GM18508 (cell line): ENCODE results near the gene PTPN4.

Experiments used
- ATAC-seq: cut with Tn5 transposase; IDR thresholded peaks from one replicate; pipeline ENCODE4 v1.9.1; 2021; ENCODE audit warnings: moderate number of reproducible peaks; ENCODE audit not compliant: insufficient read depth, unreplicated experiment

The PTPN4 gene

GRCh38 chr2:119760956-119761275, 1.2 kb downstream of the PTPN4 start:
- ATAC-seq, result no peak

GRCh38 chr2:119764832-119765231, 5.1 kb downstream of the PTPN4 start:
- ATAC-seq, result no peak

- no peak for ATAC-seq
Observed at GRCh38 chr2:119765433-119766002, 5.8 kb downstream of the PTPN4 start.

GRCh38 chr2:119766944-119767343, 7.2 kb downstream of the PTPN4 start:
- no peak for ATAC-seq

GRCh38 chr2:119768742-119769141, 9.0 kb downstream of the PTPN4 start:
- no peak for ATAC-seq

GRCh38 chr2:119769645-119770044, 9.9 kb downstream of the PTPN4 start:
- no peak for ATAC-seq

- ATAC-seq, result no peak
Observed at GRCh38 chr2:119771331-119771730, 11.6 kb downstream of the PTPN4 start.

- ATAC-seq, result no peak
Observed at GRCh38 chr2:119772128-119772527, 12.4 kb downstream of the PTPN4 start.

- ATAC-seq, result no peak
Observed at GRCh38 chr2:119772767-119773166, 13.0 kb downstream of the PTPN4 start.

- ATAC-seq, result no peak
Observed at GRCh38 chr2:119774026-119774425, 14.3 kb downstream of the PTPN4 start.

- no peak for ATAC-seq
Observed at GRCh38 chr2:119775102-119775501, 15.4 kb downstream of the PTPN4 start.

GRCh38 chr2:119782308-119783027, 22.7 kb downstream of the PTPN4 start:
- no peak for ATAC-seq

GRCh38 chr2:119784876-119785275, 25.2 kb downstream of the PTPN4 start:
- no peak for ATAC-seq

GRCh38 chr2:119786295-119786694, 26.6 kb downstream of the PTPN4 start:
- no peak for ATAC-seq

- ATAC-seq, result no peak
Observed at GRCh38 chr2:119788752-119789151, 29.0 kb downstream of the PTPN4 start.

GRCh38 chr2:119790466-119790865, 30.7 kb downstream of the PTPN4 start:
- ATAC-seq, result no peak

- no peak for ATAC-seq
Observed at GRCh38 chr2:119792907-119793312, 33.2 kb downstream of the PTPN4 start.

GRCh38 chr2:119794237-119794636, 34.5 kb downstream of the PTPN4 start:
- ATAC-seq, result no peak

- no peak for ATAC-seq
Observed at GRCh38 chr2:119795309-119796303, 35.9 kb downstream of the PTPN4 start.

GRCh38 chr2:119800376-119800902, 40.7 kb downstream of the PTPN4 start:
- no peak for ATAC-seq

- ATAC-seq, result no peak
Observed at GRCh38 chr2:119801040-119801439, 41.3 kb downstream of the PTPN4 start.
